ENCODE data around the gene HEYL. TPM values are rescaled to one million over a fixed set of nuclear protein-coding genes. Genes with fewer than 3 reads are reported as not detected.

The HEYL gene
- total RNA-seq, 1 experiment from 2014 or later: 8.8 TPM

GRCh38 chr1:39592069-39592468 lies 47.4 kb downstream of the HEYL start:
- BruUV-seq (replicated peaks): no TSS peak

More at GRCh38 chr1:39592069-39592468, 47.4 kb downstream of the HEYL start:
- TF ChIP-seq SRF (IDR thresholded peaks at IDR 0.05; ENCODE audit: low read depth) (no peak), ZBTB33 (IDR thresholded peaks at IDR 0.05; ENCODE audit: extremely low read depth, insufficient replicate concordance, low read length) (no peak), ATF3 (IDR thresholded peaks at IDR 0.05) (no peak), EGR1 (IDR thresholded peaks at IDR 0.05; ENCODE audit: low read depth) (no peak), POLR2AphosphoS5 (IDR thresholded peaks at IDR 0.05; ENCODE audit: low read depth, low read length) (no peak), FOSL1 (IDR thresholded peaks at IDR 0.05; ENCODE audit: low read depth) (no peak), POLR2A (IDR thresholded peaks at IDR 0.05; ENCODE audit: borderline replicate concordance, extremely low read depth, insufficient read depth, insufficient read length) (no peak), CBX3 (IDR thresholded peaks at IDR 0.05; ENCODE audit: low read depth) (no peak), JUND (IDR thresholded peaks at IDR 0.05) (no peak), SIN3A (IDR thresholded peaks at IDR 0.05; ENCODE audit: low read depth) (no peak), ELF1 (IDR thresholded peaks at IDR 0.05; ENCODE audit: borderline replicate concordance, low read depth) (no peak), CEBPB (IDR thresholded peaks at IDR 0.05; ENCODE audit: low read depth) (no peak), ZFX (IDR thresholded peaks at IDR 0.05) (no peak), RAD21 (IDR thresholded peaks at IDR 0.05; ENCODE audit: low read depth) (no peak), YY1 (IDR thresholded peaks at IDR 0.05; ENCODE audit: extremely low read depth, insufficient replicate concordance, low read depth, low read length) (no peak), CTCF (IDR thresholded peaks at IDR 0.05 in 2 of 3, conservative IDR thresholded peaks at IDR 0.05 in 1 of 3; ENCODE audit: borderline replicate concordance in 1 of 3, insufficient read depth in 1 of 3, low read depth in 2 of 3, low read length in 2 of 3) (no peak), ZNF274 (IDR thresholded peaks at IDR 0.05; ENCODE audit: low read depth, low read length) (no peak), EZH2phosphoT487 (IDR thresholded peaks at IDR 0.05; ENCODE audit: borderline replicate concordance) (no peak), REST (IDR thresholded peaks at IDR 0.05; ENCODE audit: low read depth) (no peak), SP1 (IDR thresholded peaks at IDR 0.05; ENCODE audit: low read depth) (no peak)
- Histone ChIP-seq H3K4me2 (ENCODE audit: low read length) (no peak overlapping the region), H3K36me3 (ENCODE audit: control insufficient read depth in 1 of 2, insufficient read depth in 2 of 2, low read length in 2 of 2) (no peaks in the 10 kb centered on the region), H2AFZ (ENCODE audit: low read depth, low read length, poor library complexity, severe bottlenecking) (no peak overlapping the region), H3K27ac (ENCODE audit: low read depth, low read length) (no peak overlapping the region), H3K9me3 (ENCODE audit: control insufficient read depth in 1 of 2, insufficient read depth in 1 of 2, low read depth in 1 of 2, low read length in 2 of 2) (no peaks in the 10 kb centered on the region), H3K9ac (ENCODE audit: low read length) (no peak overlapping the region), H3K4me1 (ENCODE audit: control insufficient read depth in 1 of 2, insufficient read depth in 2 of 2, low read length in 2 of 2) (peaks cover 0 to 3% of the 10 kb centered on the region in 2 experiments; a peak in 1 of 4 replicates), H3K4me3 (replicated peaks in 1 of 2; ENCODE audit: low read depth in 1 of 2, low read length in 2 of 2) (no peak overlapping the region), H3K79me2 (ENCODE audit: insufficient read depth, low read length) (no peaks in the 10 kb centered on the region), H3K9me2 (ENCODE audit: insufficient read depth) (no peaks in the 10 kb centered on the region), H4K20me1 (ENCODE audit: insufficient read depth) (no peaks in the 10 kb centered on the region), H3K27me3 (ENCODE audit: insufficient read depth, low read length) (0 out of 2 replicates have a peak, but pooled peaks cover 4% of the 10 kb centered on the region)
- intact Hi-C loops (cut with micrococcal nuclease): no loop called here
- CTCF ChIA-PET: interaction anchor here (1.5 kb wide), 1 partner anchor 66 kb away, joined by 3 read pairs; no protein-coding TSS in a partner anchor
- RAD21 ChIA-PET (ENCODE audit: low non-redundant PET in 1 of 2, low total read pairs in 2 of 2, uncharacterized antibody in 2 of 2, unreplicated experiment in 2 of 2): no interaction called here
- POLR2A ChIA-PET: interaction anchor here (0.9 kb wide), 1 partner anchor 18 kb away, joined by 3 read pairs; no protein-coding TSS in a partner anchor
- ATAC-seq: no peak
- no peak for DNase-seq (ENCODE audit: low read depth, low spot score)

All from HCT116 (cell line).